IMR-90 (cell line): ENCODE data around the gene CD82. TPM values are rescaled to one million over a fixed set of nuclear protein-coding genes. Genes with fewer than 3 reads are reported as not detected.

Source experiments
- ATAC-seq: fragments of 200-7000 bp; cut with Tn5 transposase; 2 replicates; pipeline ENCODE4 v1.9.1; 2020; ENCODE audit warnings: low read depth, mild to moderate bottlenecking, moderate library complexity
- BruUV-seq: library from RNA; stranded (reverse); fragments of 400-500 nt; replicated peaks from 2 replicates; lab custom pipeline; 2021; lab: Mats Ljungman, UMichigan
- CTCF ChIA-PET: fragments of 300-600 bp; formaldehyde crosslinking; extraction: SDS; loops from one replicate; lab custom pipeline; 2021; ENCODE audit warnings: antibody characterized with exemption; lab: Yijun Ruan, JAX
- POLR2A ChIA-PET: fragments of 300-600 bp; sonication (Branson Sonifier 250); formaldehyde crosslinking; loops from one replicate; lab custom pipeline; 2022; ENCODE audit warnings: antibody characterized with exemption; ENCODE audit not compliant: unreplicated experiment; lab: Charles Lee
- DNase-seq: peaks from one replicate; pipeline ENCODE4 v3.0.0; 2013
- H2AFZ ChIP-seq: replicated peaks from 2 replicates; pipeline ENCODE3; 2013; ENCODE audit warnings: low read length, mild to moderate bottlenecking; ENCODE audit not compliant: poor library complexity
- H2AK5ac ChIP-seq: 2 replicates; pipeline ENCODE4 v1.6.1; 2013; ENCODE audit warnings: low read depth, low read length, inconsistent platforms
- H2AK9ac ChIP-seq: replicated peaks from 2 replicates; pipeline ENCODE3; 2013; ENCODE audit warnings: mild to moderate bottlenecking, low read depth, low read length, moderate library complexity; ENCODE audit not compliant: poor library complexity
- H2BK120ac ChIP-seq: 2 replicates; pipeline ENCODE4 v1.6.1; 2013; ENCODE audit warnings: low read depth, low read length, inconsistent platforms
- H2BK15ac ChIP-seq: 3 replicates; pipeline ENCODE4 v1.6.1; 2013; ENCODE audit warnings: low read depth, low read length, inconsistent platforms
- H2BK20ac ChIP-seq: 2 replicates; pipeline ENCODE4 v1.6.1; 2013; ENCODE audit warnings: low read depth, mild to moderate bottlenecking, inconsistent platforms, low read length, moderate library complexity
- H2BK5ac ChIP-seq: 2 replicates; pipeline ENCODE4 v1.6.1; 2013; ENCODE audit warnings: mild to moderate bottlenecking, low read depth, low read length, inconsistent platforms; ENCODE audit not compliant: poor library complexity, severe bottlenecking
- H3K14ac ChIP-seq: replicated peaks from 2 replicates; pipeline ENCODE4 v1.6.1; 2013; ENCODE audit warnings: low read depth, low read length, inconsistent platforms
- H3K18ac ChIP-seq: 2 replicates; pipeline ENCODE4 v1.6.1; 2013; ENCODE audit warnings: low read depth, low read length, control low read depth
- H3K23ac ChIP-seq: 2 replicates; pipeline ENCODE4 v1.6.1; 2013; ENCODE audit warnings: low read depth, low read length, inconsistent platforms
- H3K27ac ChIP-seq: 2 replicates; pipeline ENCODE4 v1.5.1; 2013; ENCODE audit warnings: mild to moderate bottlenecking, control low read depth, low read length; ENCODE audit not compliant: insufficient read depth
- H3K27me3 ChIP-seq: 2 replicates; pipeline ENCODE4 v1.6.1; 2013; ENCODE audit warnings: low read length; ENCODE audit not compliant: control insufficient read depth, insufficient read depth
- H3K36me3 ChIP-seq: 2 replicates; pipeline ENCODE4 v1.6.1; 2013; ENCODE audit warnings: low read length, mixed read lengths; ENCODE audit not compliant: control insufficient read depth, insufficient read depth
- H3K4ac ChIP-seq: 2 replicates; pipeline ENCODE4 v1.6.1; 2013; ENCODE audit warnings: low read depth, low read length, inconsistent platforms
- H3K4me1 ChIP-seq: 2 replicates; pipeline ENCODE4 v1.6.1; 2013; ENCODE audit warnings: low read length, mixed read lengths; ENCODE audit not compliant: control insufficient read depth, insufficient read depth
- H3K4me2 ChIP-seq: 2 replicates; pipeline ENCODE4 v1.6.1; 2013; ENCODE audit warnings: low read depth, mild to moderate bottlenecking, control low read depth, low read length, moderate library complexity
- H3K4me3 ChIP-seq: 2 replicates; pipeline ENCODE4 v1.5.1; 2013; ENCODE audit warnings: low read depth, mild to moderate bottlenecking, control low read depth, low read length, moderate library complexity; ENCODE audit not compliant: insufficient read depth
- H3K56ac ChIP-seq: 2 replicates; pipeline ENCODE4 v1.6.1; 2013; ENCODE audit warnings: low read length, inconsistent platforms; ENCODE audit not compliant: insufficient read depth; ENCODE audit errors: extremely low read depth
- H3K79me1 ChIP-seq, 2 experiments: 2 replicates each; pipeline ENCODE4 v1.6.1; 2013; ENCODE audit warnings: low read length in 2 of 2, inconsistent platforms in 1 of 2, low read depth in 1 of 2
- H3K9ac ChIP-seq: 2 replicates; pipeline ENCODE4 v1.6.1; 2013; ENCODE audit warnings: low read depth, low read length, control low read depth
- H3K9me1 ChIP-seq: 2 replicates; pipeline ENCODE4 v1.6.1; 2013; ENCODE audit warnings: low read length, inconsistent platforms; ENCODE audit not compliant: insufficient read depth
- H3K9me3 ChIP-seq: 2 replicates; pipeline ENCODE4 v1.6.1; 2013; ENCODE audit warnings: low read length; ENCODE audit not compliant: control insufficient read depth, insufficient read depth
- H4K20me1 ChIP-seq: 2 replicates; pipeline ENCODE4 v1.6.1; 2013; ENCODE audit warnings: low read length, inconsistent platforms; ENCODE audit not compliant: insufficient read depth
- H4K5ac ChIP-seq: 2 replicates; pipeline ENCODE4 v1.6.1; 2013; ENCODE audit warnings: mild to moderate bottlenecking, low read depth, low read length, control low read depth
- H4K8ac ChIP-seq, 2 experiments: 2 replicates each; pipeline ENCODE4 v1.6.1; 2013; ENCODE audit warnings: low read depth in 2 of 2, low read length in 2 of 2, control low read depth in 1 of 2, inconsistent platforms in 1 of 2
- H4K91ac ChIP-seq: 2 replicates; pipeline ENCODE4 v1.6.1; 2013; ENCODE audit warnings: low read depth, low read length, inconsistent platforms; ENCODE audit not compliant: insufficient read depth
- BHLHE40 ChIP-seq: fragments of 150-350 bp; IDR thresholded peaks from 2 replicates; pipeline ENCODE4 v1.6.1; 2016; ENCODE audit warnings: mild to moderate bottlenecking, low read depth, low read length
- CEBPB ChIP-seq: IDR thresholded peaks from 2 replicates; pipeline ENCODE4 v1.6.1; 2012; ENCODE audit warnings: low read depth, low read length, improper control_type of control experiment
- FOS ChIP-seq: fragments of 150-350 bp; IDR thresholded peaks from 2 replicates; pipeline ENCODE4 v1.6.1; 2016; ENCODE audit warnings: low read depth, low read length
- MAFK ChIP-seq: IDR thresholded peaks from 2 replicates; pipeline ENCODE4 v1.6.1; 2012; ENCODE audit warnings: low read depth, low read length, improper control_type of control experiment
- MAZ ChIP-seq: IDR thresholded peaks from 2 replicates; pipeline ENCODE4 v1.6.1; 2012; ENCODE audit warnings: low read depth, mild to moderate bottlenecking, low read length, improper control_type of control experiment, moderate library complexity, borderline replicate concordance
- MXI1 ChIP-seq: IDR thresholded peaks from 2 replicates; pipeline ENCODE4 v1.6.1; 2012; ENCODE audit warnings: low read depth, mild to moderate bottlenecking, low read length, moderate library complexity, borderline replicate concordance
- RAD21 ChIP-seq: IDR thresholded peaks from 2 replicates; pipeline ENCODE4 v1.6.1; 2012; ENCODE audit warnings: low read length, improper control_type of control experiment
- WGBS, 2 experiments: methylation state at CpG; one replicate each; pipeline versions ENCODE4 v1.1.5 to v1.1.7; 2013; ENCODE audit warnings: missing lambda C conversion rate in 2 of 2; ENCODE audit not compliant: insufficient read length in 1 of 2; ENCODE audit errors: extremely low coverage in 2 of 2; 5-methylcytosine and 5-hydroxymethylcytosine counted together
- dilution Hi-C: fragments of 300-500 bp; cut with HindIII; formaldehyde crosslinking; loops from one replicate; pipeline ENCODE4 v1.14.3; 2018; ENCODE audit warnings: low sequenced_read_pairs; ENCODE audit not compliant: unreplicated experiment
- in situ Hi-C: fragments of 300-500 bp; cut with MboI; formaldehyde crosslinking; loops from 3 replicates; pipeline ENCODE4 v1.14.3; 2019; ENCODE audit warnings: low sequenced_read_pairs, inconsistent platforms, mixed read lengths
- intact Hi-C: fragments of 100-400 bp; cut with micrococcal nuclease; formaldehyde crosslinking; loops from 2 replicates; pipeline ENCODE4 v1.10.0; 2022
- polyA plus RNA-seq, 3 experiments: library from polyadenylated mRNA; depleted of rRNA; stranded (reverse); fragments of >200 nt; gene quantifications; 2 replicates each; pipeline ENCODE4 v1.2.3, GENCODE V29; 2012; ENCODE audit warnings: low replicate concordance in 1 of 3
- total RNA-seq: library from RNA; depleted of rRNA; stranded (reverse); fragments of >200 nt; gene quantifications from 2 replicates; pipeline ENCODE4 v1.2.3, GENCODE V29; 2012
- TF ChIP-seq, protein P1 (sequence below): fragments of 150-350 bp; IDR thresholded peaks from 2 replicates; pipeline ENCODE4 v1.6.1; 2017; ENCODE audit warnings: mild to moderate bottlenecking, antibody characterized with exemption, low read length, low read depth

The CD82 gene
- total and polyA plus RNA-seq, 2 of the 4 experiments (the other 2 are of a cell fraction): 32.8 to 49.4 TPM

DNA sequence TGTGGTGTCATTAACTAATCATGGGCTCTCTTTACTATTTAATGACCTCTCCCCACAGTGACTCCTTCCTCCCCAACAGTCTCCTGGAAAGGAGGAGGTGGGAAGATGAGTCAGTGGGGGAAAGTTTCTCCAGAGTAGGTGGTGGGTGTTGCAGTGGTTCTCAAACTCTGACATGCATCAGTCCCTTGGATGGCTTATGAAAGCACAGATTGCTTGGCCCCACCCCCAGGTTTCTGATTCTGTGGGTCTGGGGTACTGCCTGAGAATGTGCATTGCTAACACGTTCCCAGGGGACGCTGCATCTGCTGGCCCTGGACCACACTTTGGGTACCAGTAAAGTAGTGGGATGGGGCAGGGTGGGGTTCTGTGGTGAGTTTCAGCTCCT is 9.8 kb downstream of the CD82 start:
- Histone ChIP-seq H2BK120ac (peak overlapping the region; percentile 93), H3K9ac (no peak overlapping the region), H3K23ac (peak overlapping the region; percentile 61), H2BK20ac (peak overlapping the region; percentile 70; the same call in 1 of the 2 replicates), H3K56ac (no peak overlapping the region), H3K4me1 (peaks cover 37% of the 10 kb centered on the region), H3K27ac (peak overlapping the region; percentile 96), H2BK5ac (peak overlapping the region; percentile 99), H3K27me3 (no peaks in the 10 kb centered on the region), H2BK15ac (peak overlapping the region; percentile 80; the same call in 2 of the 3 replicates), H3K36me3 (no peaks in the 10 kb centered on the region), H2AFZ (no peak overlapping the region), H3K18ac (peak overlapping the region; percentile 80), H2AK9ac (no peak overlapping the region), H2AK5ac (peak overlapping the region; percentile 89), H3K4me3 (no peak overlapping the region), H3K9me1 (peaks cover 23% of the 10 kb centered on the region), H4K8ac (peak overlapping the region; percentile 29 to 91; a peak in 3 of 4 replicates), H4K20me1 (no peaks in the 10 kb centered on the region), H4K91ac (peak overlapping the region; percentile 93), H4K5ac (peak overlapping the region; percentile 74), H3K9me3 (no peaks in the 10 kb centered on the region), H3K4ac (peak overlapping the region; percentile 91), H3K4me2 (peak overlapping the region; percentile 22; the same call in 1 of the 2 replicates), H3K14ac (peak overlapping the region; percentile 89), H3K79me1 (peaks cover 36 to 72% of the 10 kb centered on the region in 2 experiments)
- TF ChIP-seq, protein P1, sequence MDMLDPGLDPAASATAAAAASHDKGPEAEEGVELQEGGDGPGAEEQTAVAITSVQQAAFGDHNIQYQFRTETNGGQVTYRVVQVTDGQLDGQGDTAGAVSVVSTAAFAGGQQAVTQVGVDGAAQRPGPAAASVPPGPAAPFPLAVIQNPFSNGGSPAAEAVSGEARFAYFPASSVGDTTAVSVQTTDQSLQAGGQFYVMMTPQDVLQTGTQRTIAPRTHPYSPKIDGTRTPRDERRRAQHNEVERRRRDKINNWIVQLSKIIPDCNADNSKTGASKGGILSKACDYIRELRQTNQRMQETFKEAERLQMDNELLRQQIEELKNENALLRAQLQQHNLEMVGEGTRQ: no peak
- no peak for TF ChIP-seq MAFK
- TF ChIP-seq BHLHE40: 0 out of 2 replicates have a peak, but pooled peaks have one; percentile 24
- TF ChIP-seq RAD21: peak; percentile 11; the same call in 1 of the 2 replicates
- peak; percentile 67 for TF ChIP-seq FOS
- TF ChIP-seq CEBPB: peak; percentile 73
- TF ChIP-seq MAZ: peak; percentile 41
- TF ChIP-seq MXI1: no peak
- ChIA-PET CTCF (no interaction called here), POLR2A (no interaction called here)
- dilution Hi-C loops: no loop called here
- ATAC-seq (peak; percentile 51), DNase-seq (peak; percentile 90)
- in situ Hi-C loops: no loop called here
- intact Hi-C loops: no loop called here
- no TSS peak for BruUV-seq
- no CpG with 5 or more reads among the region's 2 CpGs for WGBS, 2 experiments
